Stomach smooth muscle (tissue), 2 donors: Measurements from ENCODE around the gene SELP.

Source experiments
- H3K27ac ChIP-seq: one replicate; pipeline ENCODE4 v1.7.0; 2013; ENCODE audit warnings: mild to moderate bottlenecking, low read length, inconsistent platforms
- H3K27me3 ChIP-seq, 2 donors: one replicate each; pipeline ENCODE4 v1.7.0; 2013; ENCODE audit warnings: low read length in 2 of 2; ENCODE audit not compliant: insufficient read depth in 2 of 2, control insufficient read depth in 1 of 2
- H3K36me3 ChIP-seq, 2 donors: one replicate each; pipeline ENCODE4 v1.7.0; 2013; ENCODE audit warnings: low read length in 2 of 2; ENCODE audit not compliant: control insufficient read depth in 2 of 2, insufficient read depth in 2 of 2
- H3K4me1 ChIP-seq: one replicate; pipeline ENCODE4 v1.7.0; 2013; ENCODE audit warnings: low read length; ENCODE audit not compliant: control insufficient read depth, insufficient read depth
- H3K4me3 ChIP-seq, 2 donors: one replicate each; pipeline ENCODE4 v1.7.0; 2013; ENCODE audit warnings: low read length in 2 of 2
- H3K9ac ChIP-seq, 2 donors: one replicate each; pipeline ENCODE4 v1.7.0; 2013; ENCODE audit warnings: low read length in 2 of 2, mild to moderate bottlenecking in 1 of 2
- H3K9me3 ChIP-seq, 2 donors: one replicate each; pipeline ENCODE4 v1.7.0; 2013; ENCODE audit warnings: low read length in 2 of 2; ENCODE audit not compliant: control insufficient read depth in 2 of 2
- donor health status: healthy.
- donor health status: Pancreatic carcinoma.

SELP gene

DNA sequence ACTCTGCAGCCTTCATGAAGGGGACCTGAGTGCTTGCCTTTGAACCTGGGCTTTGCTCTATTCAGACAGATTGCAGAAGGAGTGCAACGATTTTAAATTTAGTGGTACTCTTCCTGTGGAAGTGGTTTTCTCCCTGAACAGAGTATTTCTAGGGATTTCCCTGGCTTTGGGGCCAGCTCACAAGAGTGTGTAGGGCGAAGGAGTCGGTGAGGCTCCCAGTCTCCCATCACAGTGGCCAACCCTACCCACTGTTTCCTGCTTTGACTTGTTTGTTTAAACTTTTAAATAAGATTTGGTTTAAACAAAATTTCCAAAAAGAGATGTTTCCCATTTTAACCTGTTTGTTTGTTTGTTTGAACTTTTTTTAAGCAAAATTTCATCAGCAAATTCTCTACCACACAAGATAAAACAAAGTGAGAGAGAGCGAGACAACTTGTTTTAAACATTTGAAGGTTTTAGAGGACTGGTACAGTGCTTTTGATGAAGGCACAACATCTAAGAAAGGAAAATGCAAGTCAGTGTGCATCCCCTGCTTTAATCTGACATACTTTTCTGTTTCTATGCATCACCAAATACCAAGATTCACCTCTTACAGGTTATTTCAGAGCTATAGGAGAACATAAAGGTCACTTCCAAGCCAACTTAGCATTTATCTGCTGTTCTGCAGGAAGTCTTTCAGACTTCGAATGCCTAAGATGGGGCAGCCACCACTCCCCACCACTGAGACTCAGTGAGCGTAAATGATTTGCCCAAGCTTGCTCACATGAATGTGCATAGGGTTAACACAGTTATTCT is 6.6 kb downstream of the SELP start:
- no peaks in the 10 kb centered on the region for H3K4me1 ChIP-seq
- peaks cover 0 to 2% of the 10 kb centered on the region in 2 donors for H3K27me3 ChIP-seq
- H3K36me3 ChIP-seq: no peaks in the 10 kb centered on the region
- H3K9ac ChIP-seq: no peak overlapping the region
- no peak overlapping the region for H3K27ac ChIP-seq
- no peak overlapping the region for H3K4me3 ChIP-seq
- H3K9me3 ChIP-seq: peaks cover 0 to 4% of the 10 kb centered on the region in 2 donors

GRCh38 chr1:169620565-169620964 is 9.4 kb downstream of the SELP start:
- H3K9me3 ChIP-seq: peaks cover 0 to 4% of the 10 kb centered on the region in 2 donors

GRCh38 chr1:169618367-169618766 is 11.6 kb downstream of the SELP start:
- Histone ChIP-seq H3K36me3 (no peaks in the 10 kb centered on the region), H3K4me1 (no peaks in the 10 kb centered on the region), H3K9ac (no peak overlapping the region), H3K9me3 (peaks cover 0 to 4% of the 10 kb centered on the region in 2 donors), H3K27me3 (peaks cover 0 to 2% of the 10 kb centered on the region in 2 donors), H3K27ac (no peak overlapping the region), H3K4me3 (no peak overlapping the region)

More at GRCh38 chr1:169620565-169620964, 9.4 kb downstream of the SELP start:
- no peaks in the 10 kb centered on the region for H3K4me1 ChIP-seq
- H3K4me3 ChIP-seq: no peak overlapping the region
- no peak overlapping the region for H3K9ac ChIP-seq
- H3K27me3 ChIP-seq: peaks cover 0 to 2% of the 10 kb centered on the region in 2 donors
- no peaks in the 10 kb centered on the region for H3K36me3 ChIP-seq
- no peak overlapping the region for H3K27ac ChIP-seq

DNA sequence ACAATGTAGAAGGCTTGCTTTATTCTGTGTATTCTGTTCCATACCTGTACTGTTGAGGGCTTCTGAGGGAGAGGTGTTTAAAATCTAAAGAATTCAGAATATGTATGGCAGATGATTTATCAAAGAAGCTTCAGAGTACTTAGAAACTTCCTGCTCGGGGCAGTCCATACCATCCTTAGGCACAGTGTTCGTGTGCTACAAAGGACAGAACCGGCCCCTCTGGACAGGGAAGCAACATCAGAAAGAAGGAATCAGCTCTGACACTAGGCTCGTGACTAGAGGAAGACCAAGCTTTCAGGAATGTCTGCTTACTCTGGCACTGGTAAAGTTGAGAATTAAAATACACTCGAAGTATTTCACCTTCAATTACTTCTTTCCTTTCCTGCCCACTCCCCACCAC is 14.1 kb downstream of the SELP start:
- Histone ChIP-seq H3K27ac (no peak overlapping the region), H3K9ac (no peak overlapping the region), H3K4me3 (no peak overlapping the region), H3K4me1 (no peaks in the 10 kb centered on the region), H3K27me3 (peaks cover 0 to 2% of the 10 kb centered on the region in 2 donors), H3K36me3 (no peaks in the 10 kb centered on the region), H3K9me3 (no peaks in the 10 kb centered on the region)

GRCh38 chr1:169610858-169611257 is 19.1 kb downstream of the SELP start:
- H3K9ac ChIP-seq: no peak overlapping the region
- H3K27me3 ChIP-seq: no peaks in the 10 kb centered on the region
- H3K36me3 ChIP-seq: no peaks in the 10 kb centered on the region
- H3K9me3 ChIP-seq: peaks cover 0 to 4% of the 10 kb centered on the region in 2 donors
- no peak overlapping the region for H3K27ac ChIP-seq
- H3K4me3 ChIP-seq: no peak overlapping the region
- no peaks in the 10 kb centered on the region for H3K4me1 ChIP-seq

- Histone ChIP-seq H3K9ac (no peak overlapping the region), H3K27me3 (no peaks in the 10 kb centered on the region), H3K27ac (no peak overlapping the region), H3K4me1 (no peaks in the 10 kb centered on the region), H3K9me3 (peaks cover 0 to 4% of the 10 kb centered on the region in 2 donors), H3K36me3 (no peaks in the 10 kb centered on the region), H3K4me3 (no peak overlapping the region)
These were observed 19.8 kb downstream of the SELP start for GRCh38 chr1:169610108-169610507.

DNA sequence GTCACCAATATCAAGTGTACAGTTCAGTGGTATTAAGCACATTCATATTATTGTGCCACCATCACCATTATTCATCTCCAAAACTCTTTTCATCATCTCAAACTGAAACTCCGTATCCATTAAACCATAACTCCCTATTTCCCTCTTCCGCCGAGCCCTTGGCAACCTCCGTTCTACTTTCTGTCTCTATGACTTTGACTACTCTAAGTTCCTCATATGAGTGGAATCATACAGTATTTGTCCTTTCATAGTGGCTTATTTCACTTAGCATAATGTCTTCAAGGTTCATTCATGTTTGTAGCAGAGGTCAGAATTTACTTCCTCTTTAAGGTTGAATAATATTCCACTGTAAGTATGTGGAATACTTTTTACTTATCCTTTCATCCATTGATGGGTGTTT is 21.7 kb downstream of the SELP start:
- no peak overlapping the region for H3K27ac ChIP-seq

DNA sequence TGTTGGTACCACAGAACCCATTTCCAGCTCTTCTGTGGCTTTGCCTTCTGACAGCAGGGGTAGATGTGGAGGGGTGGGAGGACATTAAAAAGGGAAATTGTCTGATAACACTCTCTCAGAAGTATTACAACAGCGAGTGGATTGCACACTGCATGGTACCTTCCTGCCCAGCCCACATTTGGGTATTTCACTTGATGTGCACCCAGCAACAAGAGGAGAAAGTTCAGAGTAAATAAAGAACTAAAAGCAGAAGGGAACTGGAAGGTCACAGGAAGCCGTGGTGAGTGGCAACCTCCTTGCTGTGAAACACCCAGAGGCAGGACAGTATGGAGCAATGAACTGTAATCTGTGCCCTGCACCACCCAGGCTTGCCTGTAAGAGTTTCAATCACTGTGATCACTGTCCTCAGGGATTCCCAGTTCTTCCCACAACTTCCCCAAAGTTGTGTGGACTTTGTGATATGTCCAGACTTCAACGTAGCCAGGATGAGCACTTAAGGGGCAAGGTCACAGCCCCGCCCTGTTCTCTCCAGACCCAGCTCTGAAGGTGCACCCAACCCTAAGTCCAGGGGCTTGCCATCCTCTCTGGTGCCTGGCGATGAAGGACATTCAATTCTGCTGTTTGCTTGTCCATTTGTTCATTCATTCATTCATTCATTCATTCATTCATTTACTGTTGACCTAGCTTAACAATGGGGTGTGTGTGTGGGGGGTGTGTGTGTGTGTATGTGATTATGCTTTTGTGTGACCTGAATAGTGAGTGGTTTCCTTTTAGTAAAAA is 25.0 kb downstream of the SELP start:
- peaks cover 0 to 2% of the 10 kb centered on the region in 2 donors for H3K27me3 ChIP-seq
- H3K9me3 ChIP-seq: peaks cover 0 to 4% of the 10 kb centered on the region in 2 donors
- no peak overlapping the region for H3K4me3 ChIP-seq
- H3K27ac ChIP-seq: no peak overlapping the region
- no peaks in the 10 kb centered on the region for H3K4me1 ChIP-seq
- no peaks in the 10 kb centered on the region for H3K36me3 ChIP-seq
- H3K9ac ChIP-seq: no peak overlapping the region

More for the DNA sequence above, 21.7 kb downstream of the SELP start:
- Histone ChIP-seq H3K9me3 (peaks cover 0 to 4% of the 10 kb centered on the region in 2 donors), H3K4me3 (no peak overlapping the region), H3K9ac (no peak overlapping the region), H3K4me1 (no peaks in the 10 kb centered on the region), H3K36me3 (no peaks in the 10 kb centered on the region), H3K27me3 (peaks cover 0 to 2% of the 10 kb centered on the region in 2 donors)

- Histone ChIP-seq H3K4me1 (no peaks in the 10 kb centered on the region), H3K27me3 (peaks cover 0 to 2% of the 10 kb centered on the region in 2 donors)
These were observed 28.6 kb downstream of the SELP start for GRCh38 chr1:169601096-169601881.

More at GRCh38 chr1:169601096-169601881, 28.6 kb downstream of the SELP start:
- Histone ChIP-seq H3K36me3 (no peaks in the 10 kb centered on the region), H3K27ac (no peak overlapping the region), H3K9ac (no peak overlapping the region), H3K4me3 (no peak overlapping the region), H3K9me3 (no peaks in the 10 kb centered on the region)
